Loucy (cell line): ENCODE data around the gene MYBBP1A.

Experiments
- H2AFZ ChIP-seq: fragments of 200-600 bp; sonication (generic); 2 replicates; pipeline ENCODE4 v1.6.0; 2016; ENCODE audit warnings: antibody characterized with exemption, mild to moderate bottlenecking, low read length, moderate library complexity
- H3F3A ChIP-seq: fragments of 200-600 bp; 2 replicates; pipeline ENCODE4 v1.6.0; 2016; ENCODE audit warnings: antibody characterized with exemption, low read depth, mild to moderate bottlenecking
- H3K27me3 ChIP-seq: fragments of 200-600 bp; sonication (generic); 2 replicates; pipeline ENCODE4 v1.6.1; 2014; ENCODE audit warnings: low read length, mild to moderate bottlenecking; ENCODE audit not compliant: insufficient read depth, poor library complexity, severe bottlenecking
- H3K36me3 ChIP-seq: fragments of 200-600 bp; sonication (generic); 2 replicates; pipeline ENCODE4 v1.6.1; 2016; ENCODE audit warnings: low read length; ENCODE audit not compliant: insufficient read depth
- H3K4me1 ChIP-seq: fragments of 200-600 bp; sonication (generic); 2 replicates; pipeline ENCODE4 v1.5.1; 2014; ENCODE audit warnings: low read length, mild to moderate bottlenecking; ENCODE audit not compliant: insufficient read depth, poor library complexity, severe bottlenecking
- H3K4me2 ChIP-seq: fragments of 200-600 bp; sonication (generic); 2 replicates; pipeline ENCODE4 v1.6.0; 2014; ENCODE audit warnings: antibody characterized with exemption, low read length, low read depth, mild to moderate bottlenecking; ENCODE audit not compliant: poor library complexity, severe bottlenecking
- H3K4me3 ChIP-seq: fragments of 200-600 bp; sonication (generic); 2 replicates; pipeline ENCODE4 v1.5.1; 2014; ENCODE audit warnings: low read length, mild to moderate bottlenecking, mixed read lengths; ENCODE audit not compliant: poor library complexity, severe bottlenecking
- H3K79me2 ChIP-seq: fragments of 200-600 bp; sonication (generic); 2 replicates; pipeline ENCODE4 v1.6.1; 2014; ENCODE audit warnings: low read length; ENCODE audit not compliant: insufficient read depth
- H3K9ac ChIP-seq: fragments of 200-600 bp; sonication (generic); 2 replicates; pipeline ENCODE4 v1.6.0; 2014; ENCODE audit warnings: mild to moderate bottlenecking, low read depth, low read length, moderate library complexity; ENCODE audit not compliant: poor library complexity, severe bottlenecking
- H3K9me2 ChIP-seq: fragments of 200-600 bp; sonication (generic); replicated peaks from 2 replicates; pipeline ENCODE4 v1.6.1; 2016; ENCODE audit warnings: low read depth, low read length, mixed read lengths
- H3K9me3 ChIP-seq: fragments of 200-600 bp; sonication (generic); 2 replicates; pipeline ENCODE4 v1.6.1; 2014; ENCODE audit warnings: mild to moderate bottlenecking, antibody characterized with exemption, low read length, low read depth; ENCODE audit not compliant: insufficient read depth
- H4K20me1 ChIP-seq: fragments of 200-600 bp; sonication (generic); 2 replicates; pipeline ENCODE4 v1.6.0; 2014; ENCODE audit warnings: antibody characterized with exemption, low read length, mild to moderate bottlenecking; ENCODE audit not compliant: insufficient read depth, poor library complexity, severe bottlenecking
- EZH2phosphoT487 ChIP-seq: fragments of 200-600 bp; IDR thresholded peaks from 2 replicates; pipeline ENCODE4 v1.6.1; 2018; ENCODE audit warnings: antibody characterized with exemption, mild to moderate bottlenecking, moderate library complexity, borderline replicate concordance
- TF ChIP-seq, protein P1 (sequence below): fragments of 200-600 bp; sonication (generic); conservative IDR thresholded peaks from 2 replicates; pipeline ENCODE4 v1.5.1; 2014; ENCODE audit warnings: mild to moderate bottlenecking, antibody characterized with exemption, low read length

MYBBP1A gene

DNA sequence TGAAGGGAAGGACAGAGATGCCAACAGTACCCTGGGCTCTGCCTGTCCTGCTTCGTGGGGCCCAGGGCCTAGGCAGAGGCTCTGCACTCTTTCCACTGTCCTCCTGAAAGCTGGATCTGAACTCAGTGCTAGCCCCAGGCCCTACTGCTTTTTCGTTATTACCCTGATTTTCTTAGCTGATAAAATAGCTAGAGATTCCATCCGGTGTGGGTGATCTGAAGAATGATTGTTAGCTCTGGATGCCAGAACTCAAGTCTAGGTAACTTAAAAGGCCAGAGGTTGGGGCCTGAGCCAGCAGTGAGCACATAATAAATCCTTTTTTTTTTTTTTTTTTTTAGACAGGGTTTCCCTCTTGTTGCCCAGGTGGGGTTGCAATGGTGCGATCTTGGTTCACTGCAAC is 1.8 kb upstream of the MYBBP1A start:
- Histone ChIP-seq H3K79me2 (peaks cover 32% of the 10 kb centered on the region), H3K9me2 (no peaks in the 10 kb centered on the region), H3K36me3 (peaks cover 6% of the 10 kb centered on the region; the same call in 1 of the 2 replicates), H3K4me3 (no peak overlapping the region), H3K27me3 (no peaks in the 10 kb centered on the region), H2AFZ (no peak overlapping the region), H4K20me1 (peaks cover 8% of the 10 kb centered on the region), H3K4me1 (peaks cover 35% of the 10 kb centered on the region), H3K9ac (no peak overlapping the region), H3F3A (no peaks in the 10 kb centered on the region), H3K4me2 (peak overlapping the region; percentile 91), H3K9me3 (no peaks in the 10 kb centered on the region)
- TF ChIP-seq, protein P1, sequence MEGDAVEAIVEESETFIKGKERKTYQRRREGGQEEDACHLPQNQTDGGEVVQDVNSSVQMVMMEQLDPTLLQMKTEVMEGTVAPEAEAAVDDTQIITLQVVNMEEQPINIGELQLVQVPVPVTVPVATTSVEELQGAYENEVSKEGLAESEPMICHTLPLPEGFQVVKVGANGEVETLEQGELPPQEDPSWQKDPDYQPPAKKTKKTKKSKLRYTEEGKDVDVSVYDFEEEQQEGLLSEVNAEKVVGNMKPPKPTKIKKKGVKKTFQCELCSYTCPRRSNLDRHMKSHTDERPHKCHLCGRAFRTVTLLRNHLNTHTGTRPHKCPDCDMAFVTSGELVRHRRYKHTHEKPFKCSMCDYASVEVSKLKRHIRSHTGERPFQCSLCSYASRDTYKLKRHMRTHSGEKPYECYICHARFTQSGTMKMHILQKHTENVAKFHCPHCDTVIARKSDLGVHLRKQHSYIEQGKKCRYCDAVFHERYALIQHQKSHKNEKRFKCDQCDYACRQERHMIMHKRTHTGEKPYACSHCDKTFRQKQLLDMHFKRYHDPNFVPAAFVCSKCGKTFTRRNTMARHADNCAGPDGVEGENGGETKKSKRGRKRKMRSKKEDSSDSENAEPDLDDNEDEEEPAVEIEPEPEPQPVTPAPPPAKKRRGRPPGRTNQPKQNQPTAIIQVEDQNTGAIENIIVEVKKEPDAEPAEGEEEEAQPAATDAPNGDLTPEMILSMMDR, result no peak
- no peak for TF ChIP-seq EZH2phosphoT487

GRCh38 chr17:4555873-4556759 is 932 bp upstream of the MYBBP1A start:
- Histone ChIP-seq H3K4me2 (peak overlapping the region; percentile 91), H3K4me1 (peaks cover 29% of the 10 kb centered on the region), H4K20me1 (peaks cover 8% of the 10 kb centered on the region), H3K4me3 (peak overlapping the region; percentile 86), H3K27me3 (no peaks in the 10 kb centered on the region), H3F3A (no peaks in the 10 kb centered on the region), H3K9me3 (no peaks in the 10 kb centered on the region), H3K79me2 (peaks cover 35% of the 10 kb centered on the region), H3K9ac (peak overlapping the region; percentile 93), H3K36me3 (peaks cover 11% of the 10 kb centered on the region; the same call in 1 of the 2 replicates), H2AFZ (peak overlapping the region; percentile 87), H3K9me2 (no peaks in the 10 kb centered on the region)
- TF ChIP-seq, protein P1, result no peak
- TF ChIP-seq EZH2phosphoT487, result no peak

DNA sequence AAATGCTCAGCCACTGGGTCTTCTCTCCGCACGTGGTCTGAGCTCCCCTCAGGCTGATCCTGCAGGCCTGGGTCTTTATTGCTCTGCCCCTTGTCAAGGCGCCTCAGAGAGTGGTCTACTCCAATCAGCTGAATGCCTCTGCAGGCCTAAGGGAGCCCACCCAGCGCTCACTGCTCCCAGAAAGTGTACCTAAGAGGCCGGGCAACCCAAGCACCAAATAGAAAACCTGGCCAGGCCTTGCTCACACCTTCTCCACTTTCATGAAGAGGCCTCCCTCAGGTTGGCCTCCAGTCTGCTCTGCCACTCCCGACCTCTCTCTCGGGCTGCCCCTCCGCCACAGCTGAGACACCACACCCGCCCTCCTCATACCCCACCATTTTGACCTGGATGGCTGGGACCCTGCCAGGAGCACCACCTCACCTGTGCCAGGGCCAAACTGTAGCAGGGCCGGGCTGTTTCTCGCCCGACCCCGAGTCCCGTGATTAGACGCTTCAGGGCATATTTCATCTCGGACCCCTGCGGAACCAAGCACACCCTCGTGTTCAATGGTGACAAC is 665 bp downstream of the MYBBP1A start:
- H3K9me3 ChIP-seq, result no peaks in the 10 kb centered on the region
- H3K4me2 ChIP-seq, result peak overlapping the region; percentile 93
- H3K27me3 ChIP-seq, result no peaks in the 10 kb centered on the region
- H3K36me3 ChIP-seq, result peaks cover 11% of the 10 kb centered on the region; the same call in 1 of the 2 replicates
- H4K20me1 ChIP-seq, result peaks cover 8% of the 10 kb centered on the region
- peaks cover 29% of the 10 kb centered on the region for H3K4me1 ChIP-seq
- no peaks in the 10 kb centered on the region for H3K9me2 ChIP-seq
- H3K79me2 ChIP-seq, result peaks cover 35% of the 10 kb centered on the region
- H2AFZ ChIP-seq, result peak overlapping the region; percentile 88
- no peaks in the 10 kb centered on the region for H3F3A ChIP-seq
- no peak for TF ChIP-seq EZH2phosphoT487
- TF ChIP-seq, protein P1, result no peak
- H3K4me3 ChIP-seq, result peak overlapping the region; percentile 86
- H3K9ac ChIP-seq, result peak overlapping the region; percentile 93
